Measurements from ENCODE around the gene CARNS1.

GRCh38 chr11:67435031-67435726, 19.7 kb downstream of the CARNS1 start:
- TF ChIP-seq POLR2AphosphoS5 (IDR thresholded peaks at IDR 0.05; ENCODE audit: low read length), result no peak; the same call in none of the 2 replicates
- TF ChIP-seq, protein P1, sequence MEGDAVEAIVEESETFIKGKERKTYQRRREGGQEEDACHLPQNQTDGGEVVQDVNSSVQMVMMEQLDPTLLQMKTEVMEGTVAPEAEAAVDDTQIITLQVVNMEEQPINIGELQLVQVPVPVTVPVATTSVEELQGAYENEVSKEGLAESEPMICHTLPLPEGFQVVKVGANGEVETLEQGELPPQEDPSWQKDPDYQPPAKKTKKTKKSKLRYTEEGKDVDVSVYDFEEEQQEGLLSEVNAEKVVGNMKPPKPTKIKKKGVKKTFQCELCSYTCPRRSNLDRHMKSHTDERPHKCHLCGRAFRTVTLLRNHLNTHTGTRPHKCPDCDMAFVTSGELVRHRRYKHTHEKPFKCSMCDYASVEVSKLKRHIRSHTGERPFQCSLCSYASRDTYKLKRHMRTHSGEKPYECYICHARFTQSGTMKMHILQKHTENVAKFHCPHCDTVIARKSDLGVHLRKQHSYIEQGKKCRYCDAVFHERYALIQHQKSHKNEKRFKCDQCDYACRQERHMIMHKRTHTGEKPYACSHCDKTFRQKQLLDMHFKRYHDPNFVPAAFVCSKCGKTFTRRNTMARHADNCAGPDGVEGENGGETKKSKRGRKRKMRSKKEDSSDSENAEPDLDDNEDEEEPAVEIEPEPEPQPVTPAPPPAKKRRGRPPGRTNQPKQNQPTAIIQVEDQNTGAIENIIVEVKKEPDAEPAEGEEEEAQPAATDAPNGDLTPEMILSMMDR (IDR thresholded peaks at IDR 0.05 in 2 of 3, conservative IDR thresholded peaks at IDR 0.05 in 1 of 3; ENCODE audit: control insufficient read depth in 2 of 3, extremely low read depth in 1 of 3, insufficient read depth in 1 of 3, low read depth in 3 of 3, low read length in 3 of 3), result no peak
- TF ChIP-seq ZNF384 (IDR thresholded peaks at IDR 0.05; ENCODE audit: borderline replicate concordance, low read depth, low read length), result no peak
- TF ChIP-seq EZH2 (IDR thresholded peaks at IDR 0.05; ENCODE audit: borderline replicate concordance, control insufficient read depth, low read depth, low read length), result no peak
- no peak for TF ChIP-seq MYC (IDR thresholded peaks at IDR 0.05; ENCODE audit: insufficient read depth, insufficient read length, insufficient replicate concordance, low read length, severe bottlenecking)
- TF ChIP-seq NR2C2 (IDR thresholded peaks at IDR 0.05; ENCODE audit: borderline replicate concordance, control insufficient read depth, insufficient read length, low read depth), result no peak
